T-helper 1 cell (primary cell): ENCODE data around the gene ATAD3B.
A peak's percentile ranks its signal among the peaks of the same experiment; 100 is the strongest.
"Not testable (repeated sequence)": the region's sequence is repeated elsewhere in the genome, so short reads cannot be mapped to it uniquely, and the experiment has no call there.

Experiments used
- DNase-seq, 5 donors: peaks; one replicate each; pipeline ENCODE4 v3.0.0-alpha.2; 2012 to 2020

Gene ATAD3B

GRCh38 chr1:1482856-1483255 is 11.3 kb downstream of the ATAD3B start:
- no peak for DNase-seq

GRCh38 chr1:1483714-1484113 is 12.1 kb downstream of the ATAD3B start:
- DNase-seq, result no peak

- not testable (repeated sequence) for DNase-seq
Observed at GRCh38 chr1:1484976-1485750, 13.6 kb downstream of the ATAD3B start.

- DNase-seq, result not testable (repeated sequence)
Observed at GRCh38 chr1:1485755-1486317, 14.3 kb downstream of the ATAD3B start.

- DNase-seq, result no peak
Observed at GRCh38 chr1:1487701-1488100, 16.1 kb downstream of the ATAD3B start.

GRCh38 chr1:1489231-1489630 is 17.7 kb downstream of the ATAD3B start:
- no peak for DNase-seq

- no peak for DNase-seq
Observed at GRCh38 chr1:1489861-1490260, 18.3 kb downstream of the ATAD3B start.

GRCh38 chr1:1490633-1491230 is 19.2 kb downstream of the ATAD3B start:
- no peak for DNase-seq

- no peak for DNase-seq
Observed at GRCh38 chr1:1491601-1492000, 20.0 kb downstream of the ATAD3B start.

- not testable (repeated sequence) for DNase-seq
Observed at GRCh38 chr1:1494311-1494710, 22.7 kb downstream of the ATAD3B start.

GRCh38 chr1:1495461-1495975 is 24.0 kb downstream of the ATAD3B start:
- DNase-seq, result not testable (repeated sequence)

- peak; percentile 44 to 68 (median 61) for DNase-seq
Observed at GRCh38 chr1:1504777-1505365, 33.3 kb downstream of the ATAD3B start.

GRCh38 chr1:1505366-1505798 is 33.8 kb downstream of the ATAD3B start:
- DNase-seq, result not testable (repeated sequence)

GRCh38 chr1:1505801-1506200 is 34.2 kb downstream of the ATAD3B start:
- DNase-seq, result not testable (repeated sequence)

GRCh38 chr1:1507305-1507704 is 35.7 kb downstream of the ATAD3B start:
- no peak for DNase-seq

- DNase-seq, result not testable (repeated sequence)
Observed at GRCh38 chr1:1508775-1509464, 37.4 kb downstream of the ATAD3B start.

- DNase-seq, result not testable (repeated sequence)
Observed at GRCh38 chr1:1509465-1509850, 37.9 kb downstream of the ATAD3B start.

- DNase-seq, result no peak
Observed at GRCh38 chr1:1510912-1511532, 39.5 kb downstream of the ATAD3B start.

- peak; percentile 90 to 98 (median 93) for DNase-seq
Observed at GRCh38 chr1:1511533-1512285, 40.1 kb downstream of the ATAD3B start, which contains the start of gene ATAD3A. Gene ATAD3A (plus strand): TSS chr1:1512162. CDS start chr1:1512269, 107 bp downstream.

GRCh38 chr1:1512425-1512824 is 40.9 kb downstream of the ATAD3B start:
- DNase-seq, result peak in 1 of 5 donors; percentile 23

GRCh38 chr1:1513675-1514074 is 42.1 kb downstream of the ATAD3B start:
- not testable (repeated sequence) for DNase-seq
